HFFc6 (cell line): ENCODE results near the gene ZNF418. TPM values are rescaled to one million over a fixed set of nuclear protein-coding genes. Genes with fewer than 3 reads are reported as not detected.

Source experiments
- DNase-seq: peaks from one replicate; pipeline ENCODE4 v3.0.0-alpha.2; 2018
- H3K27ac Mint-ChIP-seq: 2 replicates; pipeline ENCODE4 v1.8.0; 2020; ENCODE audit warnings: mild to moderate bottlenecking, mixed read lengths
- H3K27me3 Mint-ChIP-seq: 2 replicates; pipeline ENCODE4 v1.8.0; 2021; ENCODE audit warnings: mild to moderate bottlenecking, moderate library complexity, mixed read lengths; ENCODE audit not compliant: insufficient read depth
- H3K36me3 Mint-ChIP-seq: 2 replicates; pipeline ENCODE4 v1.8.0; 2021; ENCODE audit warnings: low read depth, mixed read lengths
- H3K4me1 Mint-ChIP-seq: 2 replicates; pipeline ENCODE4 v1.8.0; 2020; ENCODE audit warnings: low read depth, mixed read lengths
- H3K4me3 Mint-ChIP-seq: 2 replicates; pipeline ENCODE4 v1.8.0; 2020; ENCODE audit warnings: mild to moderate bottlenecking, moderate library complexity, mixed read lengths
- H3K9me3 Mint-ChIP-seq: 2 replicates; pipeline ENCODE4 v1.8.0; 2020; ENCODE audit warnings: mild to moderate bottlenecking, mixed read lengths
- total RNA-seq, 6 experiments: library from RNA; stranded (reverse); fragmentation: NEBNext Ultra II Directional; extraction: Animal tissue kit (Norgen Biotek cat#: 25700); gene quantifications; 2 replicates in 1 of 6; 3 replicates in 5 of 6; pipeline ENCODE4 v1.2.3, GENCODE V29; 2021
- TF ChIP-seq, protein P1 (sequence below): fragments of 200-600 bp; sonication (generic); IDR thresholded peaks from 2 replicates; pipeline ENCODE4 v1.5.0; 2021; ENCODE audit warnings: antibody characterized with exemption, mild to moderate bottlenecking

The ZNF418 gene
- total RNA-seq, 6 experiments from 2014 or later: 0.07 to 0.81 (median 0.46) TPM

DNA sequence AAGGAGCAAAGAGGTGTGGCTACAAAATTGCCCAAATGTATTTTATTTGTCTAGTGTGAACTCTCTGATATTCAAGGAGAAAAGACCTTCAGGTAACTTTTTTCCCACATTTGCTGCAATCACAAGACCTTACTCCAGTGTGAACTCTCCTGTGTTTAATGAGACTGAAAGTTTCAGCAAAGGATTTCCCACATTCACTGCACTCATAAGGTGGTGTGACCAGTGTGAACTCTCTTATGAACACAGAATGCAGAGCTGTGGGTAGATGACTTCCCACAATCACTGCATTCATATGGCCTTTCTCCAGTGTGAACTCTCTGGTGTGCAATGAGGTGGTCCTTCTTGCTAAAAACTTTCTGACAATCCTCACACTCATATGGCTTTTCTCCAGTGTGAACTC lies 62.8 kb downstream of the ZNF418 start:
- H3K27ac Mint-ChIP-seq: no peak overlapping the region
- peaks cover 77% of the 10 kb centered on the region for H3K36me3 Mint-ChIP-seq
- no peak for DNase-seq
- peaks cover 97% of the 10 kb centered on the region for H3K9me3 Mint-ChIP-seq
- no peak overlapping the region for H3K4me3 Mint-ChIP-seq
- H3K27me3 Mint-ChIP-seq: peaks cover 8% of the 10 kb centered on the region
- no peaks in the 10 kb centered on the region for H3K4me1 Mint-ChIP-seq
- TF ChIP-seq, protein P1, sequence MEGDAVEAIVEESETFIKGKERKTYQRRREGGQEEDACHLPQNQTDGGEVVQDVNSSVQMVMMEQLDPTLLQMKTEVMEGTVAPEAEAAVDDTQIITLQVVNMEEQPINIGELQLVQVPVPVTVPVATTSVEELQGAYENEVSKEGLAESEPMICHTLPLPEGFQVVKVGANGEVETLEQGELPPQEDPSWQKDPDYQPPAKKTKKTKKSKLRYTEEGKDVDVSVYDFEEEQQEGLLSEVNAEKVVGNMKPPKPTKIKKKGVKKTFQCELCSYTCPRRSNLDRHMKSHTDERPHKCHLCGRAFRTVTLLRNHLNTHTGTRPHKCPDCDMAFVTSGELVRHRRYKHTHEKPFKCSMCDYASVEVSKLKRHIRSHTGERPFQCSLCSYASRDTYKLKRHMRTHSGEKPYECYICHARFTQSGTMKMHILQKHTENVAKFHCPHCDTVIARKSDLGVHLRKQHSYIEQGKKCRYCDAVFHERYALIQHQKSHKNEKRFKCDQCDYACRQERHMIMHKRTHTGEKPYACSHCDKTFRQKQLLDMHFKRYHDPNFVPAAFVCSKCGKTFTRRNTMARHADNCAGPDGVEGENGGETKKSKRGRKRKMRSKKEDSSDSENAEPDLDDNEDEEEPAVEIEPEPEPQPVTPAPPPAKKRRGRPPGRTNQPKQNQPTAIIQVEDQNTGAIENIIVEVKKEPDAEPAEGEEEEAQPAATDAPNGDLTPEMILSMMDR: no peak

Other genes with a start within 250 kb of the ZNF418 start
- gene ZNF154, start 226.2 kb downstream of the ZNF418 start, total RNA-seq: under 1 TPM in 4 of 6 experiments, not detected in 2; 0.11 to 0.20 (median 0.16) TPM
- gene ZNF671, start 207.8 kb downstream of the ZNF418 start, total RNA-seq: 1 to 10 TPM; 2.8 to 4.2 (median 3.7) TPM
- 1 to 10 TPM; 5.4 to 9.3 (median 7.0) TPM for gene ZNF776, start 188.6 kb downstream of the ZNF418 start, total RNA-seq
- gene ZNF586, start 165.7 kb downstream of the ZNF418 start, total RNA-seq: 1 to 10 TPM; 6.4 to 8.8 (median 6.9) TPM
- gene ZNF552, start 120.5 kb downstream of the ZNF418 start, total RNA-seq: 1 to 10 TPM; 2.7 to 3.8 (median 3.0) TPM
- 10 to 100 TPM in 1 of 6 experiments, 1 to 10 TPM in 5; 7.8 to 10.7 (median 9.4) TPM for gene ZNF587B, start 105.1 kb downstream of the ZNF418 start, total RNA-seq
- gene ZNF587, start 85.5 kb downstream of the ZNF418 start, total RNA-seq: 10 to 100 TPM; 22.6 to 28.6 (median 25.3) TPM
- 1 to 10 TPM in 5 of 6 experiments, under 1 TPM in 1; 1.00 to 1.6 (median 1.3) TPM for gene ZNF814, start 46.4 kb downstream of the ZNF418 start, total RNA-seq
- gene ZNF417, start 18.8 kb downstream of the ZNF418 start, total RNA-seq: 10 to 100 TPM in 1 of 6 experiments, 1 to 10 TPM in 5; 6.8 to 10.3 (median 9.0) TPM
- gene ZNF256, start 12.3 kb upstream of the ZNF418 start, total RNA-seq: 1 to 10 TPM; 2.8 to 3.9 (median 3.2) TPM
- under 1 TPM in 3 of 6 experiments, not detected in 3; 0.23 to 0.59 (median 0.33) TPM for gene C19orf18, start 39.1 kb upstream of the ZNF418 start, total RNA-seq
- gene ZNF606, start 67.4 kb upstream of the ZNF418 start, total RNA-seq: 1 to 10 TPM; 3.5 to 6.0 (median 4.9) TPM
- gene ZSCAN1, start 98.6 kb upstream of the ZNF418 start, total RNA-seq: not detected
- under 1 TPM in 2 of 6 experiments, not detected in 4; 0.07 to 0.09 TPM for gene ZNF135, start 123.9 kb upstream of the ZNF418 start, total RNA-seq
- 1 to 10 TPM in 5 of 6 experiments, under 1 TPM in 1; 0.80 to 2.8 (median 2.1) TPM for gene ZSCAN18, start 162.8 kb upstream of the ZNF418 start, total RNA-seq
- 1 to 10 TPM; 6.6 to 9.5 (median 7.9) TPM for gene ZNF329, start 215.4 kb upstream of the ZNF418 start, total RNA-seq
- gene ZNF274, start 247.7 kb upstream of the ZNF418 start, total RNA-seq: 10 to 100 TPM; 15.6 to 18.4 (median 17.6) TPM